ENCODE results near the gene CLRN2.
"Not testable (repeated sequence)": the region's sequence is repeated elsewhere in the genome, so short reads cannot be mapped to it uniquely, and the experiment has no call there.

CLRN2 gene

DNA sequence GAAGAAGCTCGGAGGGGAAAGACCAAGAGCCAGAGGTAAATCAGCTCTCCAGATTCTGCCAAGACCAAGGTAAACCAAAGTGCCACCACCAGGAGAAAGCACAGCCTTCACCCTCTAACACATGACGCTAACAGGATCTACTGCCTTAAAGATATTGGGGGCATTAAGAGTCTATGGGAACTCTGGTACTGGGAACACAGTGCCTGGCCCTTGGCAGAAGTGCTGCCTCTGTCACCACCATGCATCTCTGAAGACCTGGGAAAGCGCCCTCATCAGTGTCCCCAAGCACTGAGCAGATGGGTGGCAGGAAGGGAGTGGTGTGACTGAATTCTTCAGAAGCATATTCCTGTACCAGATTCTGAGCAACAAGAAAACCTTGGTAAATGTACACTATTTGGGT, 4.4 kb upstream of the CLRN2 start:
- DNase-seq, result no peak

DNA sequence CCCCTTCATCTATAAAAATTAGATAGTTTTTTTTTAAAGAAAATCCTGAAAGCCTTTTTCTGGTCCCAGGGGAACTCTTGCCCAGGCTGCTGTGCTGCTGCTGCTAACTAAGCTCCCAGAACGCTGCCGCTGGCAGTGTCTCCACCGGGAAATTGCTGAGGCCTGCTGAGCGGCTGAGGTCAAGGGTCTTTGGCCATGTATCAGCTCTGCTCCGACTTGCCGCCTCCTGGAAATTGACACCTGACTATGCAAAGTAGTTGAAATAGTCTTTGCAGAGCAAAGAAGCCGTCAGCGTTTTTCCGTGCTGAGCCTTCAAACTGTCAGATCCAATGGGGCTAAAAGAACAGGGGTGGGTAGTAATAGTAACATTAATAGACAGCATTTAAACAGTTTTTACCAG, 3.9 kb upstream of the CLRN2 start:
- no peak for DNase-seq

DNA sequence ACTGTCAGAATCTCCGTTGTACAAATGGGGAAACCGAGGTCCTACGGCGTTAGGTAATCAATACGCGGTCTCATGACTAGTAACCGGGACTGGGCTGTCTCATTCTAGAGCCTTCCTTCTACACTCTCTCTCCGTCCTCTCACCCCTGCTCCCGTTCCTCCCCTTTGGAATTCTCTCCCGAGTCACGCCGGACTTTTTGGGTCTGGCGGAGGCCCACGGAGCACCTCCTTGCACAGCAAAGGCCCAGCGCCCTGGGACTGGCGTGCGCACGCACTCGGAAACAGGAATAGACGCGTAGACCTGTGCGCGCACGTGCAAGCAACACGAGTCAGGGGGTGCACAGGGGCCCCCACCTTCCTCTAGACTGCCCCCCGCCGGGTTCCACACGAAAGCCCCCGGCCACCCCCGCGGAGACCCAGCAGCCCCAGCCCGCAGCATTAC, 3.4 kb upstream of the CLRN2 start:
- DNase-seq, result peak; percentile 79

DNA sequence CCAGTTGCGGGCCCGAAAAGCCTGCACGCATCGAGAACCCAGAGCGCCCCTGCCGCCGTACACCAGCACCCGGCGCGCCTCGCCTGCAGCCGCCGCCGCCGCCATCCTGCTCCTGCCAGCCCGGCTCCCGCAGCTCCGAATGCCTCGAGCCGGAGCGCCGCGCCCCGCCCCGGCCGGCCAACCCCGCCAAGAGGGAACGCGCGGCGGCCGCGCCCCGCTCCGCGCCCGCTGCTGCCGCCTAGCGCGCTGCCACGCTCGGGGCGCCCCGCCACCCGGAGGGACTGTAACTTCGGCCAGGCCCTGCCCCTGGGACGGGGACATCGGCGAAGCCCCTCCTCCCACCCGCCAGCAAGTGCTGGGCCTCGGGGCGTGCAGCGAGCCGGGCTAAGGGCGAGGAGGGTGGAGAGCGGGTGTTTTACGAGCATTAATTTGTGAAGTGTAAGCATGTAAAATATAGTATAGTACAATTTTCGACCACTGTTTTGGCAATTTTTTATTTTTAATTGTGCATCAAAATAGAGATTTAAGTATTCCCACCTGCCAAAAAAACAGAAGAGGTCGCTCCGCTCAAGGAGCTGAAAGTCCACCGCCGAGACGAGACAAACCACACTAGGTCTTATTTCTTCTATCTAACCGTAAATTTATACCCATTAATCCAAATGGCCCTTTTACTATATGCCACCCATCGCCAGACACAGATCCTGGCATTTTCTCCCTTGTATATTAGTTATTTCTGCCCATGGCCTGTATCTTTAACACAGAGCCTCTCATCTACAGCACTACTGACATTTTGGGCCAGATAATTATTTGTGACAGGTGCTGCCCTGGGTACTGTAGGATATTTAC, 2.8 kb upstream of the CLRN2 start, which contains the start of gene QDPR:
QDPR (minus strand) TSS at position 141 of the 846 bp plus-strand sequence; CDS start at position 105, 36 bp downstream.
- DNase-seq, result peak; percentile 88

DNA sequence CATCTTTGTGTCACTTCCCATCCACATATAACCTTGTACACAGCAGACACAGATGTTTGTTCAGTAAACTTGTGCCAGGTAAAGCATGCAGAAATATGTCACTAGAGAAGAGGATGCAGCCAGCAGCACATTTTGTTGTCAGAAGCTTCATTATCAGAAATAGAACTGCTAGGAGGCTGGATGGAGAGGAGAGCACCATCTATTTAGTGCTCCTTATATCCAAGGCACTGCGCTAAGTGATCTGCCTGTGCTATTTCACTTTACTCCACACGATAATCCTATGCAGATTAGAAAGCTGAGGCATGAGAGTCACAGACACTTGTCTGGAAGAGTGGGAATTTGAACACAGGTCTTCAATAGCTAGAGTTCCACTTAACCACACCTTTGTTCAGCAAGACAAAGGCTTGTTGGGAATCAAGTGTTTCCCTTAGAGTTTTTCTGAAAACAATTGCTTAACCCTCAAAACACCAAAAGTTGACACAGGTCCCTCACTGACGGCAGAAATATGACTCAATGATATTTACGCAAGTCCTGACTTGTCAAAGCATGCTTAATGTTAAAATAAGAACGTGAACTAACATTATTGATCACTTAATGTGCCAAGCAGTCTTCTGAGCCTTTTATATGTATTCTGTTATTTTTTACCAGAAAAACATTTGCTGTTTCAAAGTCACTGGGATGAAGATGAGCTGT, 1.8 kb upstream of the CLRN2 start:
- no peak for DNase-seq

DNA sequence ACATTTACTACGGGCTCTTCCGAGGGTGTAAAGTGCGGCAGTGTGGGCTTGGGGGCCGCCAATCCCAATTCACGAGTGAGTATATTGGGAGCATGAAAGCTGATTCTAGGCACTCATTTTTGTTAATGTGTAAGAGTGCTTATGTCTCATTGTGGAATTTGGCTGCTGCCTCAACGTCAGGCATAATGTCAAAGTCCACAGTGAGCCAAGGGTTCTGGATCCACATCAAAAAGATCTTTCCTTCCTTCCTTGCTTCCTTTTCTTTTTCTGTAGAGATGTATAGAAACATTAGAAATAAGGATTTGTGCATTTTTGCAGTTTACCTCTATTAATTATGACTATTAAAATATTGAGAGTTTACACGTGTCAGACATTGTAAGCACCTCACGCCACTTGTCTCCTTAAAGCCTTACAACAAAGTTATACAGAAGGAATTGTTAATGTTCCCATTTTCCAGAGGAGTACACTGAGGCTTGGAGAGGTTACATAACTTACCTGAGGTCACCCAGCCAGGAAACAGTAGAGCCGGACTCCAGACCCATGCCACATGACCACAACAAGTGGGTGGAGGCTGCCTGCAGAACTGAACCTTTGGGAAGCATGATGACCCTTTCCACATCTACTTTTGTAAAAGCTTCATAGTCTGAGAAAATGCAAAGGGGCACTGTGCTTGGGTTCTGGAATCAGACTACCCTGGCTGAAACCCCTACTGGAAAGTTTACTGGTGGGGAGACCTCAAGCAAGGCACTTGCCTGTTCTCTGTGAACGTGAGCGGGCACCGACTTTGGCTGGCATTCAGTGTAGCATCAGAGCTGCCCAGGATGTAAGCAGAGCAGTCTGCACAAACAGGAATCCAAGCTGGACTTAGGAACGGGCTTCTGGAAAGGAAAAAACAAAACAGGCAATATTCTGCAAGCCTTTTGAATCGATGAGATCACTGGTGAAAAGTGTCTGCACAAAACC, 761 bp downstream of the CLRN2 start:
- DNase-seq, result no peak

DNA sequence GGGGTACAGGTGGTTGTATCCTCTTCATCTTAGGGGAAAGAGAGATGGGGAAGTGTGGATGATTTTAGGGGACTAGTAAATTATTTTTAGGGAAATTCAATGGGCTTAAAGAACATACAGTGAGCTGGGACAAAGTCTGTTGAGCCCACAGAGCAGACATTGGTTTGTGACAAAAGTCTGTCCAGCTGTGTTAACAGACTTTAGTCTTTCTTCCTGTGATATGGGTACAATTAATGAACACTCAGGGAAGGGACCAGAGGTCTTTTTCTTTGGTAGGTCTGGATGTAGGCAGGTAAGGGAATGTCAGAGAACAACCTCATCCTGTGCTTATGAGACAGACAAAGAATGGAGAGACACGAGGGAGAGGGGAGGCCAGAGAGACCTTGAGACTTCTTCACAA, 2.0 kb downstream of the CLRN2 start:
- no peak for DNase-seq

DNA sequence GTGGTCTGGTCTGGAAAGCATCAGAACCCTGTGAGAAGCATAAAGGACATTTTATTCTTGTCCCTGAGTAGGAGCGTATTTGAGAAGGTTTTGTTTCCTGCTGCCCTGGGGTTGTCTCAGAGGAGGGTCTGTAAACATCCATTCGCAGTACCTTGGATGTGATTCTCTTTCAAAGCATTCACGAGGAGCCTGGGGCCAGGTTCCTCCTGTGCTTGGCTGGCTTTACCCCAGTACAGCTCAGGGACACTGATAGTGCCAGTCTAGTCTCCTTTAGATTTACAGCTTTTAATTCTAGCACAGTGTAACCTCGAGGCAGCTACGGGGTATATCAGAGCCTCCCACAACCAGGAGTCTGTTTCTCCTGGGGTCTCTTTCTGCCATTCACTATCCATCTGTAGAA, 2.7 kb downstream of the CLRN2 start:
- no peak for DNase-seq

DNA sequence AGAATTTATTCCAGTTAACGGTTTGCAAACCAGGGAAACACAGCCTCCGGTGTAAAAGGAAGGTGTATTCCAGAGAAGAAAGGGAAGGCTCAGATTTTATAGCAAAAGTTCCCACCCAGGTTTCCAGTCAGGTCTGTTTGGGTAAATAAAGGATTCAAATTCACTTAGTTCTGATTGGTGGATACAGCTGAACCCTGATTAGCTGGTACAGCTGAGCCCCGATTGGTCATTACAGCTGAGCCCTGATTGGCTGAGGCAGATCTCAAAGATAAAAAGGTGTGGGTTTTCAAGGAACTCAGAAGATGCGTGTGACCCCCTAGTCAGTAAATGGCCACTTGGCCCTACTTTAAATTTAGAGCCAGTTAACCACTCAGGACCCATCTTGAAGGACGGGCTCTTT, 6.6 kb downstream of the CLRN2 start:
- DNase-seq, result no peak

DNA sequence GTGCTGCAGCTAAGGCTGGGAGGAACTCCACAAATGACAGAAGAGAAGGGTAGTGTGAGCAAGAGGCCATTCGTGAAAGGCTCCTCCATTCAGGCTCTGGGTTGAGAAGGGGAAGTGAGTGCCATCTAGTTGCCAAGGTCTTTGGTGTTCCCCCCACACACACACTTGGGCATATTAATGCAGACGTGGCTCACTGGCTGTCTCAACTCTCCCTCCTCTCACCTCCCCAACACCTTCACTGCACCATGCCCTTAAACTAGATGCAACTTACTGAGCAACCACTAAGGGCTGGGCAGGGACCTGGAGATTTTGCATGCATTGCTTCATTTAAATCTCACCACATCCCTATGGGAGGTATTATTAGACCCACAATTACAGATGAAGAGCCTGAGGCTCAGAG, 8.7 kb downstream of the CLRN2 start:
- no peak for DNase-seq

DNA sequence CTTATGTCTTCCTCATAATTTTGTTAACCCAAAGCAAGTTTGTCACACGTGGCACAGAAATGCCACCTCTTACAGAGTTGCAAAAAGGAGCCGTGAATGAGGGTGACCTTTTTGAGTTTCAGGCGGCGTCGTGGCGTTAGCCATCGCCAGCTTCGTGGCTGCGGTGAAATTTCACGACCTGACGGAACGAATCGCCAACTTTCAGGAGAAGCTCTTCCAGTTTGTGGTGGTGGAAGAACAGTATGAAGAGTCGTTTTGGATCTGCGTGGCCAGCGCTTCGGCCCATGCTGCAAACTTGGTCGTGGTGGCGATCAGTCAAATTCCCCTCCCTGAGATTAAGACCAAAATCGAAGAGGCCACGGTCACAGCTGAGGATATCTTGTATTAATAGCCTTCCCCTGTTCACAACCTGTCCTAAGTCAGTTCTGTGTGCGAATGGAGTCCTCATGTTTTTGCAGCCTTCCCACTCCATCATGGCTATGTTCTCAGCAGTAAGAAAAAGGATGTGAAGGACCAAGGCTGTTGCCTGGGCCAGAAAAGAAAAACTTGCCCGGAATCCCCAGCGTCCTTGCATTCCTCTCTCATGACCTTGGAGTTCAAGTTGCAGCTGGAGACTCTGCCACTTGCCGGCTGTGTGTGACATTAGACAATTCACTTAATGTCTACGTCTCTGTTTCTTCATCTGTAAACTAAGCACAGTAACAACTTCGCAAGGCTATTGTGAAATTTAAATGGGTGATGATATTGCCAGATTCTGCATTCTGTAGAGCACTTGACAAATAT, 11.9 kb downstream of the CLRN2 start:
- DNase-seq, result no peak

DNA sequence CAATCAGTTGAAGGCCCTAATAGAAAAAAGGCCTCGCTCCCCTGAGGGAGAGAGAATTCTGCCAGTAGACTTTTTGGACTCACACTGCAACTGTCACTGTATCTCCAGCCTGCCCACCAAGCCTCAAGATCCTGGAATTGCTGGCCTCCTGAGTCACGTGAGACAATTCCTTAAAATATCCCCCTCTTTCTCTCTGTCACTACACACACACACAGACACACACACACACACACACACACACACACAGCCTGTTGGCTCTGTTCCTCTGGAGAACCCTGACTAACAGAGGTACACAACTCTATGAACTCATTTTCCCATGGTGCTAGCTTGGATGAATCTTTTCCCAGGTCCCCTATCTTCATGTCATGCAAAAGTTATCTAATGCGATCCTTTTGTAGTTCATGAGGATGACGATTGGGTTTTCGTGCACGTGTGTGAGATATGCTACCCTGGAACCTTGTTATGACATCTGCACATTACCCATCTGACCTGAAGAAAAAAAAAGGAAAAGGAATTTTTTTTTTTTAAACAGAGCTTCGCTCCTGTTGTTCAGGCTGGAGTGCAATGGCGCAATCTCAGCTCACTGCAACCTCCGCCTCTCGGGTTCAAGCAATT, 13.7 kb downstream of the CLRN2 start:
- no peak for DNase-seq

DNA sequence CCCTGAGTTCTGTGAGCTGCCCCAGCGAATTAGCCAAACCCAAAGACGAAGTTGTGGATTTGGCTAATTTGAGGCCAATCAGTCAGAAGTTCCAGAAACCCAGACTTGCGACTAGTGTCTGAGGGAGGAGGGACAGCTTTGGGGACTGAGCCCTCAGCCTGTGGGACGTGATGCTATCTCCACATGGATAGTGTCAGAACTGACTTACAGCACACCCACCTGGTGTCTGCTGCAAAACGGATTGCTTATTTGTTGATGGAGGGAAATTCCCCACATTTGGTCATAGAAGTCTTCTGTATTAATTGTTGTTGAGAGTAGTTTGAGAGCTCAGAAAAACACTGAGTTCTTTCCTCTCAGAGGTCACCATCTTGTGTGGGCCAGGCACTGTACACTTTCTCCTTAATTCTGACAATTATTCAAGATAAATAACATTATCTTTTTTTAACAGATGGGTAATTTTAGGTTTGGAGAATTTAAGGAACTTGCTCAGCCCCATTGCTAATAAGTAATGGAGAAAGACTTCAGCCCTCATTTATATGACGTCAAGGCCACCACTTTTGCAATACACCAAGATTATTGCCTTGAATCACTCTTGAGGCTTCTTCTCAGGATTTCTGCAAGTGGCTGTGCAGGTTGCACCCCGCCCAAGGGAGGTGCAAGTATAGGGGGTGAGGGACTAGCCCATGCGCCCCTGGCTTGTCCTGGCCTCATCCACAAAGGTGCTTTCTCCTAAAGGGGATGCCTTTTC, 16.7 kb downstream of the CLRN2 start:
- no peak for DNase-seq

DNA sequence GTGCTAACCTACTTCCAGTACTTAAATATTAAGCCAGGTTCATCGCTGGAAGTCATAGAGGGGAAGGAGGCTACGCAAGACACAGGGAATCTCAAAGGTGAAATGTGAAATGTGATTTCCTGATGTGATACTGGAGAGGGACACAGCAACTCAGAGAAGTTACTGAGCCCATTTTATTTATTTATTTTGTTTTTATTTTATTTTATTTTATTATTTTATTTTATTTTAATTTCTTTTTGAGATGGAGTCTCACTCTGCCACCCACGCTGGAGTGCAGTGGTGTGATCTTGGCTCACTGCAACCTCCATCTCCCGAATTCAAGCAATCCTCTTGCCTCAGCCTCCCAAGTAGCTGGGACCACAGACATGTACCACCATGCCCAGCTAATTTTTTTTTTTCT, 19.7 kb downstream of the CLRN2 start:
- no peak for DNase-seq

DNA sequence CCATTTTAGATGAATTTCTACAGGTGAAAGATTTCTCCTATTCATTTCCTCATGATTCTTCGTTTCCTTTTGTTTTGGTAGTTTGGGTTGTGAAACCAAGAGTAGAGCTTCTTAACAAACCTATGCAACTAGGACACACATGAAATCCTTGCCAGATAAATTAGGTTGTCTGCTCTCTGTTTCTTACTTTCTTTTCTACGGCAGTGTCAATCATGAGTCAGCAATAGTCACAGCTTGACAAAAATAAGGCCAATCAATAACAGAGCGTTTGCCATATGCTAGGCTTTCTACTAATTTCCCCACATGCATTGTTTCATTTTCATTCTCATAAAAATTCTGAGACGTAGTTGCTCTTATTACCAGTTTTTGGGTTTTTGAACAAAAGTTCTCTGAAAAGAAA, 20.3 kb downstream of the CLRN2 start:
- DNase-seq, result no peak

DNA sequence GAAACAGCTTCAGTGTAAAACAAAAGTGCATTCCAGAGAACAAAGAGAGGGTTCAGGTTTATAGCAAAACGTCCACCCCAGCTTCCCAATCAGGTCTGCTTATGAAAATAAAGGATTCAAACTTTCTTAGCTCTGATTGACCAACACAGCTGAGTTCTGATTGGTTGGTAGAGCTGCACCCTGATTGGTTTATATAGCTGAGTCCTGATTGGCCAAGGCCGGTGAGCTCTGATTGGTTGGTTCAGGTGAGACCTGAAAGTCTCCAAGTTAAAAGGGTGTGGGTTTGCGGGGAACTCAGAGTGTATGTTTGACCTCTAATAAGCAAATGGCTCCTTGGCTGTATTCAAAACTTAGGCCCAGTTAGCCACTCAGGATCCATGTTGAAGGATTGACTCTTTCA, 20.9 kb downstream of the CLRN2 start:
- no peak for DNase-seq

DNA sequence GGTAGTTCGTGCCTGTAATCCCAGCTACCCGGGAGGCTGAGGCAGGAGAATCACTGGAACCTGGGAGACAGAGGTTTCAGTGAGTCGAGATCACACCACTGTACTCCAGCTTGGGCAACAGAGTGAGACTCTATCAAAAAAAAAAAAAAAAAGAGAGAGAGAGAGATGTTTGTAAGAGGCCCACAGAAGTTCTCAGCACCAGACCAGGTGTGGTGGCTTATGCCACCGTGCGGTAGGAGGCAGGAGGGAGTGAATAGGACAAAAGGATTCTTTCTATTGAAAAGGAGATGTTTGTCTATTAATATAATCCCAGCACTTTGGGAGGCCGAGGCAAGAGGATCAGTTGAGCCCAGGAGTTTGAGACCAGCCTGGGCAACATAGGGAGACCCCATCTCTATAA, 22.1 kb downstream of the CLRN2 start:
- not testable (repeated sequence) for DNase-seq

DNA sequence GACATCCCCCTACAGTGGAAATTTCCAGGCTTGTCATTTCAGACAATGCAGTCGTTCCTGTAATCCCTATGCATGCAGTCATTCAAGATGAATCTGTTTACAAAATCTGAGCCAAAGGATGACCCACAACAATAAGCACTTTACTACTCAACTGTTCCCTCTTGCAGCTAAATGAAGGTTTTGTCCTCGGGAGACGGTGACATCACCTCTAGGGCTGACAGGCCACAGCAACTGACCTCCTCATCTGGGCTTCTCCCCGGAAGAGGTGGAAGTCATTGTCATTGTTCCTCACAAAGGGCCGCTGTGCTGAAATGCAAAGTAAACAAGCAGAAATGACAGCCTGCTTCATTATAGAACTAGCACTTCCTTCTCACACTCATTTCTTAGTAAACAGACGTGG, 29.2 kb downstream of the CLRN2 start:
- DNase-seq, result no peak

DNA sequence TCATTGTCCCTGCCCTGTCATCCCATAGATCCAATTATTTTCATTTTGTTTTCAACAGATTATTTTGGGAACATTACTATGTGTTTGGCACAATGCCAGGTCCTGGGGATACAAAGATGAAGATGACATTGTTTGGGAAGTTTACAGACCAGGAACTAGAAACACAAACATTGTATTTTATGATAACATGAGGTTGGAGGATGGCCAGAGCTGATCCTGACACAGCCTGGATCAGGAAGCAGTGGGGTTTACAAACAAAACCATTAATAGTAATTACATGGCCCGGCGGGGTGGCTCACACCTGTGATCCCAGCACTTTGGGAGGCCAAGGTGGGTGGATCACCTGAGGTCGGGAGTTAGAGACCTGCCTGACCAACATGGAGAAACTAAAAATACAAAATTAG, 29.9 kb downstream of the CLRN2 start:
- no peak for DNase-seq

DNA sequence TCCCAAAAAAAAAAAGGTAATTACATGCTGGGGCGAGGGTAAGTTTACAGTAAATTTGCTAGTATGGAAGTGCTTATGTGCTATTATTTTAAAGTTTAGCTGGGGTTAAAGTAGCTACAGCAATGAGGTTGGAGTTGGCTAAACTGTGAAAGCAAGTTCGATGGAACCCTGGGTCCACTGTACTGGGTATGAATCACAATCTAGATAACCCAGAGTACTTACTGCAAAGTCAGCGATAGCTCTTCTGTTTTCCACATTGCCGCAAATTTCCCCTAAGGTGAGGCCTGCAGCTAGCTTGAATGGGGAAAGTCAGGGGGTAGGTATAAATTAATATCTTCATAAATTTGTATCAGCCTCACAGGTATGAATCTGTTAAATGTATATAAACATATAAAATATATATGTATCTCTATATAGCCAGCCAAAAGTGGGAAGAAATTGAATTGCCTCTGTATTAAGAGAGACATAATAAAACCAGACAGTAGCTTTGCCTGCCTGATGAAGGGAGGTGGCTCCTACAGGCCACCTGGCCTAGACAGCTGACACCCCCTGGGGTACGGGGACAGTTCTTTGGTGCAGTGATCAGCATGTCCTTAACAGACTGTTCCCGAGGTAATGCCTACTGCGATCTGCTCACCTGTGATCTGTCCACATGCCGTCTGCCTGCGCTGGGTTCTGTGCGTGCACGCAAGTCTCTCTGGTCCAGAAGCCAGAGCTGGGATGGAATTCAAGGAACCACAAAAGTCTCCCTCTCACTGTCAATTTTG, 30.6 kb downstream of the CLRN2 start:
- DNase-seq, result no peak
